RWPE2 (cell line): ENCODE results near the gene PDE11A.

Experiments
- ATAC-seq: fragments of 200-7000 bp; cut with Tn5 transposase; 3 replicates; pipeline ENCODE4 v1.9.1; 2021; ENCODE audit warnings: low read depth
- DNase-seq: peaks from one replicate; pipeline ENCODE4 v3.0.0-alpha.2; 2020; ENCODE audit warnings: low spot score
- H3K27ac ChIP-seq: fragments of 450-650 bp; 2 replicates; pipeline ENCODE4 v1.5.1; 2017; ENCODE audit warnings: mild to moderate bottlenecking; ENCODE audit not compliant: poor library complexity, severe bottlenecking
- H3K27me3 ChIP-seq: fragments of 250-450 bp; sonication (Bioruptor Pico); 2 replicates; pipeline ENCODE4 v1.5.1; 2021; ENCODE audit warnings: mild to moderate bottlenecking, moderate library complexity; ENCODE audit not compliant: insufficient read depth, poor library complexity, severe bottlenecking
- H3K36me3 ChIP-seq: fragments of 250-450 bp; sonication (Bioruptor Pico); 2 replicates; pipeline ENCODE4 v1.5.1; 2020; ENCODE audit warnings: low read depth, mild to moderate bottlenecking, moderate library complexity
- H3K4me1 ChIP-seq: fragments of 250-450 bp; sonication (Bioruptor Pico); 2 replicates; pipeline ENCODE4 v1.5.1; 2021; ENCODE audit warnings: mild to moderate bottlenecking, moderate library complexity; ENCODE audit not compliant: insufficient read depth, poor library complexity, severe bottlenecking
- H3K4me3 ChIP-seq: fragments of 250-450 bp; sonication (Bioruptor Pico); 2 replicates; pipeline ENCODE4 v1.5.1; 2021; ENCODE audit warnings: mild to moderate bottlenecking, moderate library complexity; ENCODE audit not compliant: severe bottlenecking
- H3K9me3 ChIP-seq: fragments of 250-450 bp; sonication (Bioruptor Pico); 2 replicates; pipeline ENCODE4 v1.5.1; 2021; ENCODE audit warnings: mild to moderate bottlenecking, moderate library complexity; ENCODE audit not compliant: severe bottlenecking
- TF ChIP-seq, protein P1 (sequence below): fragments of 450-650 bp; IDR thresholded peaks from one replicate; pipeline ENCODE4 v1.5.1; 2017; ENCODE audit warnings: mild to moderate bottlenecking, moderate library complexity; ENCODE audit not compliant: poor library complexity, severe bottlenecking

Gene PDE11A

DNA sequence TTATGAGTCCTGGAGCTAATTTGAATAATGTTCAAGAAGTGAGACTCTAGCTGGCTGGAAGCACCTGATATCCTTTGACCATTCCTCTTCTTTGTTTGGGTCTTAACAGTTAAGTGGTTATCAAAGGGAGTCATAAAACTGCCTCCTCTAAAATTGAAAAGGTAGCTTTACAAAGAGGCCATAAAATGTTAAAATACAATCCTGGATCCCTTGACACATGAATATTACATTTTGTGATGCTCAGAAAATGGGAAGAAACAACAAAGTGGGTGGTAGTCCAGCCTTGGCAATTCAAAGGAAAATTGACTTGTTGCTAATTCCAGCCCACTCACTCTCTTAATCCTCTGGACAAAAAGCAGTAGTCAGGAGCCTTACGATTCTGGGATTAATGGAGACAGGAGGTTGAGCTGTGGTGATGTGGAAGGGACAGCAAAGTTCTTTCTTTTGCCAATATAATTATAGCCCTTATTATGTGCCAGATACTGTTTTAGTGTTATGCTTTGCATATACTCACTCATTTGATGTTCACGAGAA, 339.2 kb downstream of the PDE11A start:
- Histone ChIP-seq H3K4me1 (no peaks in the 10 kb centered on the region), H3K9me3 (no peaks in the 10 kb centered on the region), H3K4me3 (no peak overlapping the region), H3K27me3 (peaks cover 3% of the 10 kb centered on the region), H3K27ac (no peak overlapping the region), H3K36me3 (no peaks in the 10 kb centered on the region)
- TF ChIP-seq, protein P1, sequence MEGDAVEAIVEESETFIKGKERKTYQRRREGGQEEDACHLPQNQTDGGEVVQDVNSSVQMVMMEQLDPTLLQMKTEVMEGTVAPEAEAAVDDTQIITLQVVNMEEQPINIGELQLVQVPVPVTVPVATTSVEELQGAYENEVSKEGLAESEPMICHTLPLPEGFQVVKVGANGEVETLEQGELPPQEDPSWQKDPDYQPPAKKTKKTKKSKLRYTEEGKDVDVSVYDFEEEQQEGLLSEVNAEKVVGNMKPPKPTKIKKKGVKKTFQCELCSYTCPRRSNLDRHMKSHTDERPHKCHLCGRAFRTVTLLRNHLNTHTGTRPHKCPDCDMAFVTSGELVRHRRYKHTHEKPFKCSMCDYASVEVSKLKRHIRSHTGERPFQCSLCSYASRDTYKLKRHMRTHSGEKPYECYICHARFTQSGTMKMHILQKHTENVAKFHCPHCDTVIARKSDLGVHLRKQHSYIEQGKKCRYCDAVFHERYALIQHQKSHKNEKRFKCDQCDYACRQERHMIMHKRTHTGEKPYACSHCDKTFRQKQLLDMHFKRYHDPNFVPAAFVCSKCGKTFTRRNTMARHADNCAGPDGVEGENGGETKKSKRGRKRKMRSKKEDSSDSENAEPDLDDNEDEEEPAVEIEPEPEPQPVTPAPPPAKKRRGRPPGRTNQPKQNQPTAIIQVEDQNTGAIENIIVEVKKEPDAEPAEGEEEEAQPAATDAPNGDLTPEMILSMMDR = no peak
- ATAC-seq (no peak), DNase-seq (no peak)

- Histone ChIP-seq H3K4me3 (no peak overlapping the region), H3K4me1 (no peaks in the 10 kb centered on the region), H3K27me3 (peaks cover 3% of the 10 kb centered on the region), H3K27ac (no peak overlapping the region), H3K36me3 (no peaks in the 10 kb centered on the region), H3K9me3 (no peaks in the 10 kb centered on the region)
- no peak for DNase-seq
- TF ChIP-seq, protein P1 = no peak
- no peak for ATAC-seq
Measured at GRCh38 chr2:177731384-177731783, 341.2 kb downstream of the PDE11A start.

DNA sequence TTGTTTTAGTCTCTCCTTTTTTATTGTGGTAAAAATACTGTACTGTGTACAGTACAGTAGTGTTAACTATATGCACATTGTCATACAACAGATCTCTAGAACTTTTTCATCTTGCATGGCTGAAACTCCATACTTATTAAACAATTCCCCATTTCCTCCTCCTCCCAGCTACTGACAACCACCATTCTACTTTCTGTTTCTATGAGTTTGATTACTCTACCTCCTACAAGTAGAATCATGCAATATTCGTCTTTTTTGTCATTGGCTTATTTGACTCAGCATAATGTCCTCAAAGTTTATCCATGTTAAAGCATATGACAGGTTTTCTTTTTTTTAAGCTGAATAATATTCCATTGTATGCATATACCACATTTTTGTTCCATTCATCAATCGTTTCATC, 341.8 kb downstream of the PDE11A start:
- no peak overlapping the region for H3K27ac ChIP-seq

DNA sequence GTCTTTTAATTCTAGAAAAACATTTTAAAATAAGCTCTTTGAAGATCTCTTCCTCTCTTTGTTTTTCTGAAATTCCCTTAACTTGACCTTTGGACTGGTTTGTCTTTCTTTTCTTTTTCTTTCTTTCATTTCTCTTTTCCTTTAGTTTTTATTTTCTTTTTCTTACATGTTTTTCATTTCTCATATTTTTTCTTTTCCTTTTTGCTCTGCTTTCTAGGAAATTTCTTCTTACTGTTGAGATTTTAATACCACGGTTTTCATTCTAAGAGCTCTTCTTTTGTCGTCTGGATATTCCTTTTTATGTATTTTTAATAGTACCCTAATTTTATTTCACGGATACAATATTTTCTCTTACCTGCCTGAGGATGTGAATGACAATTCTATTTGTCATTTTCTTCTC, 342.2 kb downstream of the PDE11A start:
- no peak overlapping the region for H3K27ac ChIP-seq
- no peak overlapping the region for H3K4me3 ChIP-seq
- peaks cover 3% of the 10 kb centered on the region for H3K27me3 ChIP-seq
- DNase-seq (no peak), ATAC-seq (no peak)
- H3K36me3 ChIP-seq = no peaks in the 10 kb centered on the region
- TF ChIP-seq, protein P1 = no peak
- H3K4me1 ChIP-seq = no peaks in the 10 kb centered on the region
- H3K9me3 ChIP-seq = no peaks in the 10 kb centered on the region

More for the DNA sequence above, 341.8 kb downstream of the PDE11A start:
- Histone ChIP-seq H3K4me3 (no peak overlapping the region), H3K27me3 (peaks cover 3% of the 10 kb centered on the region), H3K4me1 (no peaks in the 10 kb centered on the region), H3K36me3 (no peaks in the 10 kb centered on the region), H3K9me3 (no peaks in the 10 kb centered on the region)
- DNase-seq = no peak
- ATAC-seq = no peak
- TF ChIP-seq, protein P1 = no peak

DNA sequence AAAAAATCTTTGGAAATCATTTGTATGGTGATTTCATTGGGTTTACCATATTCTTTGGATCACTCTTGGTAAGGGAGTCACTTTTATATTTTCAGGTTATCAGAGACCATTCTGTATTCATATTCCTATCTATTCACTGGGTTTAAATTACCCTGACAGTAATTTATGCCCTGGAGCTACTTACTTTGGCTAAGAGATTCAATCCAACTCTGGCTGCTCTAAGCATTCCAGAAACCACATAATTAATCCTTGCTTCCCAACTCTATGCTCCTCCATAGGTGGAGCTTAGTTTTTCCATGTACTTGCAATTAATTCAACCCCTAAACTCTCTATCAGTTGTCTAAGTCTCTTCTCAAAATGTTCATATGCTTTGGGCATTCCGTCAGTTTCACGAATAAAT, 343.7 kb downstream of the PDE11A start:
- DNase-seq = no peak
- no peak overlapping the region for H3K27ac ChIP-seq
- H3K27me3 ChIP-seq = peaks cover 3% of the 10 kb centered on the region
- H3K9me3 ChIP-seq = no peaks in the 10 kb centered on the region
- no peaks in the 10 kb centered on the region for H3K36me3 ChIP-seq
- no peak overlapping the region for H3K4me3 ChIP-seq
- no peak for ATAC-seq
- TF ChIP-seq, protein P1 = no peak
- H3K4me1 ChIP-seq = no peaks in the 10 kb centered on the region
